Sciatic nerve (tissue), 2 donors: ENCODE results near the gene MORN1. TPM values are rescaled to one million over a fixed set of nuclear protein-coding genes. Genes with fewer than 3 reads are reported as not detected.

Experiments
- ATAC-seq: fragments of 200-7000 bp; cut with Tn5 transposase; one replicate; pipeline ENCODE4 v1.9.1; 2020; ENCODE audit warnings: mild to moderate bottlenecking, moderate library complexity
- DNase-seq: peaks from one replicate; pipeline ENCODE4 v3.0.0-alpha.2; 2020; ENCODE audit warnings: low spot score
- intact Hi-C: fragments of 100-400 bp; cut with DNase I; formaldehyde crosslinking; loops from one replicate; pipeline ENCODE4 v1.14.2; 2022
- total RNA-seq: library from RNA; stranded (reverse); fragmentation: NEBNext Ultra II Directional; extraction: Animal tissue kit (Norgen Biotek cat#: 25700); gene quantifications from one replicate; pipeline ENCODE4 v1.2.1, GENCODE V29; 2021
- donor health status: DM: no; HTN: no; CAD: no.
- donor health status: DM: no; HTN: no; CAD: no.

Gene MORN1
- total RNA-seq, 1 donor from 2014 or later = 16.4 TPM

DNA sequence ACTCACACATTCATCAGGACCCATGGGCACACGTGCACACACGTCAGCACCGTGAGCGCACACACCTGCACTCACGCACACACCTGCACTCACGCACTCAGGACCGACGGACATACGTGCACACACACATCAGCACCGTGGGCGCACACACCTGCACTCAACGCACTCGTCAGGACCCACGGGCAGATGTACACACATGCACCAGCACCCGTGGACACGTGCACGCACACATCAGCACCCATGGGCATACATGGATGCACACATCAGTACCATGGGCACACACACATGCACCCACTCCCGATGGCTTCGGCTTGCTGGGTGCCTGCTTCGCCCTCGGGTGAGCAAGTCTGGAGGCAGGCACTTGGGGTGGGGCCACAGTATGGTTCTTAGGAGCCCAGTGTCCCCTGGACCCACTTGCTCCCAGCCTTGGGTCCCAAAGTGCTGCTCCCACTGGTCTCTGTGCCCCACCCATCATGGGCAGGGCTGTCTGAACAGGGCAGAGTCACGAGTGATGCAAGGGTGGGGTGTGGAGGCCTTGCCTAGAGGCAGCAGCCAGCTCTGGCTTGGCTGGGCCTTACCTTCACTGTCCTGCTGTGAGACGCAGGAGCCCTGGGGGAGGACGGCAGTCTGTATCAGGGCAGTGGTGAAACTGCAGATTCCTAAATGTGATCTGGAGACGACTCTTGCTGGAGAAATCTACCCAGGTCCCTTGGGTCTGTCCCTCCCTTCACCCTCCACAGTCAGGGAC is 113.4 kb downstream of the MORN1 start:
- ATAC-seq (peak; percentile 47), DNase-seq (no peak)
- intact Hi-C loops = no loop called here

DNA sequence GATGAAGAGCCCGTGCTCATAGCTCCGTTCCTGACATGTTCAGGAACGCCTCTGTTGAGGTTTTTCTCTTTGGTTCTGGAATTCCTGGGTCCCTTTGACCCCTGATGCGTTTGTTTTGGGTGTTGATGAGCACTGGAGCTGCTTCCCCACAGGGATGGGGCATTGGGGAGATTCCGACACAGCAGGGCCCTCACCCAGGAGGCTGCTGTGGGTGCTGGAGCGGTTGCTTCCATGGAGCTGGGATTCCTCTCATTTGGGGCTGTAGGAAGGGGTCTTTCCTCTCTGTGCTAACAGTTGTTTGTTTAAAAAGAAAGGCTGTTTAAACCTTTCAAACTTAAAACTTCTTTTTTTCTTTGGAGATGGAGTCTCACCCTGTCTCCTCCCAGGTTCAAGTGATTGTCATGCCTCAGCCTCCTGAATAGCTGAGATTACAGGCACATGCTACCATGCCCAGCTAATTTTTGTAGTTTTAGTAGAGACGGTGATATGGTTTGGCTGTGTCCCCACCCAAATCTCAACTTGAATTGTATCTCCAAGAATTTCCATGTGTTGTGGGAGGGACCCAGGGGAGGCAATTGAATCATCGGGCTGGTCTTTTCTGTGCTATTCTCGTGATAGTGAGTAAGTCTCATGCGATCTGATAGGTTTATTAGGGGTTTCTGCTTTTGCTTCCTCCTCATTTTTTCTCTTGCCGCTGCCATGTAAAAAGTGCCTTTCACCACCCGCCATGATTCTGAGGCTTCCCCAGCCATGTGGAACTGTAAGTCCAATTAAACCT is 114.4 kb downstream of the MORN1 start:
- ATAC-seq = no peak
- no peak for DNase-seq
- intact Hi-C loops = no loop called here

DNA sequence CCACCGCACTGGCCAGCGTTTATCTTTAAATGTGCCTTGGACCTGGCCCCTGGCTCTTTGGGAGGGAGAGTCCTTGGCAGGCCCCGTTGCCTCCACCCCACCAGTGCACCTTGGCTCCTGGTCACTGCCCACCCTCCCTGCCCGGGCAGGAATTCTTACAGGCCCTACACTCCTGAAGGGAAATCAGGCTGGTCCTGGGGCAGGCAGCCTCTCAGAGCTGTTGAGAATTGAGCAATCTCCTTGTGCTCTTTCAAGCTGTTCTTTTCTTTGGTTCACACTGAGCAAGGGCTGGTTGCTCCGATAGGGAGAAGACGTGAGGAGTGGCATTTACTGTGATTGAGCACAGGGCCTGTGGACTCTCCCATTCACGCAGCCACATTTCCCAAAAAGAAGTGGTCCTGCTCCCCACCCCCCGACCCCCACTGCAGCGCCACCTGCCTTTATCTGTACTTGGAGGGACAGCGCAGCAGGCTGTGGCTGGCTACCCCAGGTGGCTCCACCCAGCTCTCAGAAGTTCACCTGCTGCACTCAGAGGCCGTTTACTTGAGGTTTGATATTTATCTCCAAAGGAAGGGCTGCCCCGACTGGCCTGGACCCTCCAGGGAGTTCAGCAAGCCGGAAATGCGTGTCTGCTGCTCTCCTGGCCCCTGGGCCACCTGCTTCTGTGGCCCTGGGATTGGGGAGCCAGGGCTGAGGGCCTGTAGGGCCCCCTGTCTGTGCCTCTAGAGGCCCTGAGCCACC is 115.4 kb downstream of the MORN1 start:
- no peak for DNase-seq
- peak; percentile 70 for ATAC-seq
- intact Hi-C loops = no loop called here

DNA sequence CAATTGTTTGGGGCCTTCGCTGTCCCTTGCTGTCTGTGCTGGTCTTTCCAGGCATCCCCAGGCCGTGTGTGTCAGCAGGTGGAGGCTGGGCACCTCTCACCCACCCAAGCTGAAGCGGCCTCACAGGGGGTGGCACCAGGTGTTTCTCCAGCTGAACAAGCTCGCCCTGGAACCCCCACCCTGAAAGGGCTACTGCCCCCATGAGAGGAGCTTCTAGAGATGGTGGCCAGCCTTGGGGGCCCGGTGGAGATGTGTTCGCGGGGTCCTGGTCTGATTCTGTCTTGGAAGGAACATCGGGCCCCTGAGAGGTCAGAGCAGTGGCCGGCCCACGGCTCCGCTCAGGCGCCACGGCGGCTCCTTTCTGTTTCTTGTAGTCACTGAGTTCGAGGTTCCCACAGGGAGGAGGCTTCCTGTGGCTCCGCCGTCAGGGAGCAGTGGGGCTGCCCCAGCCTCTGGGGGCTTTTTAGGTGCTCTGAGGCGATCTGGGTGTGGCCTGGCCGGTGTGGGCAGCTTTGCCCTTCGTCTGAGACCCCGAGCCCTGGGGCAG is 116.4 kb downstream of the MORN1 start:
- ATAC-seq (no peak), DNase-seq (no peak)
- intact Hi-C loops = no loop called here

DNA sequence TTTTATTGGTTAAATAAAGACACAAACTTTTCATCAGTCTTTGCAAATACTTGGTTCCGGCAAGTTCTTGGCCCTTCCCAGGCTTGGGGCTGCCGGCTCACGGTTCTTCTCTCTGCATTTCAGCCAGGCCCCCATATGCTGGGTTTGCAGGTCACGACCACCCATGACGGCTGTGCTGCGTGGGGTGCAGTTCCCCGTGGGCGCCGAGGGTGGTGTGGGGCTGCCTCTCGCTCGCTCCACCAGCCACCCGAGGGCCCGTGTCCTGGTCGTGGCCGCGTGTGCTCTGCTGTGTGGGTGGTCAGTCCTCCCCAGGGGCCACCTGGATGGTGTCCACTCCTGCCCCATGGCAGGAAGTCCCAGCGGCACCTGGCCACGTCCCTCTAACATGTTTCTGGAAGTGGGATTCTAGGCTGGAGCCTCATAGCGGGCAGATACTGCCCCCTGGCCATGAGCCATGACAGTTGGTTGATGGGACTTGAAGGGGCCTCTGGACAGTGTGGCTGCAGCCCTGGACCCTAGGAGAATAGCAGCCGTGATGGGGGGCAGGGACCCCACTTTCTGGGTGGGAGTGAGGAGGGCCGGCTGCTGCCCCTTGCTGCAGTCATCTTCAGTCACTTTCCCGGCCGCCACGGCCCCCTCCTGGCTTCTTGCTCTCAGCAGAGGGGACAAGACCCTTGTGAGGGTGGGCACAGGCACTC is 117.0 kb downstream of the MORN1 start:
- ATAC-seq (no peak), DNase-seq (peak; percentile 59)
- intact Hi-C loops = no loop called here

DNA sequence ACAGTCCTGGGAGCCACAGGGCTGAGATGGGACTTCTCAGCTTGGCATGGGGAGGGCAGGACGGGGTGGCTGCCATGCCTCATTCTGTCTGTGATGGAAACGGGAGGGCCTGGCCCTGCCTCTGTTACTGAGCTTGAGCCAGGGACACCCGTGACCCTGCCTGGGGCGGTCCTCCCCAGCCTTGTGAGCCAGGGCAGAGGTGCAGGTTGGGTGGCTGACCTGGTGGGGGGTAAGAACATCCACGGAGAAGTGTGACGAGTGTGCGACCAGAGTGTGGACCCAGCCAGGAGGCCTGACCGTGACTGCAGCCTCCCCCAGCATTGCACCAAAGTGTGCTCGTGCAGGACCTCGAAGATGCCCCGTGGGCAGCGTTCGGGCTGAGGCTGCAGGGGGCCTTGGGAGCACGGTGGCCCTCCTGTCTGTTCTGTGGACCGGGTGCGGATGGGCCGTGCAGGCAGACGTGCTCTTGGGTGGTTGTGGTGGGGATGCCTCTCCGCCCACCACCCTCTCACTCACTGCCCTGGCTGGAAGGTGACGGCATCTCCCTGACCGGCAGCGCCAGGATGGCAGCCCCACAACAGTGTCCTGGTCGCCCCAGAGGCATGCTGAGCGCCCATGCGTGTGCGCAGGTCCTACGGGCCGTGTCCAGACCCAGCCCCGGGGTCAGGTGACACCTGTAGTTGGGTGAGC is 117.8 kb downstream of the MORN1 start:
- peak; percentile 2 for ATAC-seq
- DNase-seq = no peak
- intact Hi-C loops = no loop called here

DNA sequence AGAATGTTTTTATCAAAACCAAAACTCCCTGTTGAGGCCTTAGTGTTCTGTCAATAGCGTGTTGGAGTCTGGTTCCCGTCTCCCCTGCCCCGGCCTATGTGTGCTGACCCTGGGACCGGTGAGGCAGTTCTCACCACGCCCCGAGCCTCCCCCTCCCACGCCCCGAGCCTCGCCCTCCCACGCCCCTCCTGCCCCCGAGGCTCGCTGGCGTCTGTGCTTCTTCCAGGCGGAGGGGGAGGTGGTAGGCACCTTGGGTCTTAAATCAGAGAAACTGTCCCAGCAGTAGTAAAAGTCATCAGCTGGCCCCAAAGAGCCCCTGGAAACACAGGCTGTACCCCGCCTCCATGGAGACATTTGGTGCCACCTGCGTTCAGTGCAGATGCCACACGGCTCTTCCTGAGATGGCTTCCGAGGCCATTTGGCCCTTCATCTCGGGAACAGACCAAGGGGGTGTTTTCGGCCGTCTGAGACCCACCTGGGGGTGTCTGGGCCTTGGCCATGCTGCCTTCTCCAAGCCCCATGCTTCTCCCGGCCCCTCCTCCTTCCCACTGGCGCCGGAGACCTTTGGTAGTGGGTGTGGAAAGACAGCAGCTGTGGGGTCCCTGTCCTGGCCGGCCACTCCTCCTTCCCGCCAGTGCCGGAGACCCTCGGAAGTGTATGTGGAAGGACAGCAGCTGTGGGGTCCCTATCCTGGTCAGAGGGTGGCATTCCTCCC is 118.5 kb downstream of the MORN1 start:
- intact Hi-C loops = no loop called here
- no peak for DNase-seq
- no peak for ATAC-seq

DNA sequence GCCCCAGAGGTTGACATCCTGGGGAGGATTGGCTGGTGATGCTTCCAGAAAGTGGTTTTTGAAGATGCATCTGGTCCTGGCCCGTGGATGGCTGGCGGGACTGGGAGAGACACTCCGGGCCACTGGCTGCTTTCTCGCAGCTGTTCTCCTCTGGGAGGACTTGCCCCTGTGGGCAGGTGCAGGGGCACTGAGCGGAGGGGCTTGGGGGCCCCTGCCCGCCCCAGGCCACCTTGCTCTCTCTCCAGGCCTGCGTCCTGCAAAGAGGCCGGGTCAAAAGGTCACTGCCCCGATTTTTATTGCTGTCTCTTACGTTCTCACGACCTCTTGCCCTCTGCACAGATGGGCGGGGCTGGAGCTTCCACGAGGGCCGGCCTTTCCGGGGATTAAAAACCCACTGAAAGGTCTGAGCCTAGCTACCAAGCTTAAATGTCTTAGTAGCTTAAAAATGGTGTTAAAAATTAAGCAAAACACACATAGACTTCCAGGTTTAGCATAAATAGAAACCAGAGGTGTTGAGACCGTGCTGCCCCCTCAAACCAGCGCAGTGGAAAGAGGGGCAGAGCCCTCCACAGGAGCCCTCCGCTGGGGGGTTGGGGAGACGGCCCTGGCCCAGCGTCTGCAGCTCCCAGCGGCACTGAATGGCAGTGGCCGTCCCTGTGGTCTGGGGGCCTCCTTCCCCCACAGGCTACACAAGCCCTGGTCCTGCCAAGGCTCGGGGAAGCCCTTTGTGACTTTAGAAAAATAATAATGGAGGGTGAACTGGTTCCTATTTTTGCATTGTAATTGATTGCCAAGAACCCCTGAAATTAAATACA is 119.3 kb downstream of the MORN1 start:
- DNase-seq (no peak), ATAC-seq (no peak)
- intact Hi-C loops = no loop called here

Other genes starting within 250 kb of the MORN1 start
- 43.0 TPM for gene FAAP20, start 196.8 kb downstream of the MORN1 start, total RNA-seq
- gene SKI, start 163.2 kb downstream of the MORN1 start, total RNA-seq = 108 TPM
- 87.3 TPM for gene RER1, start 287 bp upstream of the MORN1 start, total RNA-seq
- 18.1 TPM for gene PEX10, start 21.0 kb upstream of the MORN1 start, total RNA-seq
- 1.1 TPM for gene PLCH2, start 84.7 kb upstream of the MORN1 start, total RNA-seq
- gene PANK4, start 135.0 kb upstream of the MORN1 start, total RNA-seq = 32.3 TPM
- gene HES5, start 138.7 kb upstream of the MORN1 start, total RNA-seq = 2.1 TPM
- gene TNFRSF14, start 164.8 kb upstream of the MORN1 start, total RNA-seq = 73.3 TPM
- gene PRXL2B, start 195.2 kb upstream of the MORN1 start, total RNA-seq = 23.9 TPM
- gene MMEL1, start 241.5 kb upstream of the MORN1 start, total RNA-seq = 1.7 TPM